Suprapubic skin (tissue), 3 donors: Measurements from ENCODE around the gene HINFP.

Source experiments
- CTCF ChIP-seq, 2 donors: fragments of 200-600 bp in 1 of 2; fragments of 450-650 bp in 1 of 2; sonication (generic) in 1 of 2; IDR thresholded peaks; one replicate each; pipeline ENCODE4 v1.5.1; 2016 to 2019; ENCODE audit warnings: antibody characterized with exemption in 2 of 2, mild to moderate bottlenecking in 1 of 2, moderate library complexity in 1 of 2
- POLR2A ChIP-seq, 2 donors: fragments of 450-650 bp; IDR thresholded peaks; one replicate each; pipeline ENCODE4 v1.6.1; 2017; ENCODE audit warnings: antibody characterized with exemption in 2 of 2, mild to moderate bottlenecking in 2 of 2, moderate library complexity in 2 of 2

GRCh38 chr11:119167933-119168332, 46.6 kb downstream of the HINFP start:
- no peak for TF ChIP-seq CTCF (IDR thresholded peaks at IDR 0.05)
- no peak for TF ChIP-seq POLR2A (IDR thresholded peaks at IDR 0.05)
